Measurements from ENCODE around the gene EFCAB6.

DNA sequence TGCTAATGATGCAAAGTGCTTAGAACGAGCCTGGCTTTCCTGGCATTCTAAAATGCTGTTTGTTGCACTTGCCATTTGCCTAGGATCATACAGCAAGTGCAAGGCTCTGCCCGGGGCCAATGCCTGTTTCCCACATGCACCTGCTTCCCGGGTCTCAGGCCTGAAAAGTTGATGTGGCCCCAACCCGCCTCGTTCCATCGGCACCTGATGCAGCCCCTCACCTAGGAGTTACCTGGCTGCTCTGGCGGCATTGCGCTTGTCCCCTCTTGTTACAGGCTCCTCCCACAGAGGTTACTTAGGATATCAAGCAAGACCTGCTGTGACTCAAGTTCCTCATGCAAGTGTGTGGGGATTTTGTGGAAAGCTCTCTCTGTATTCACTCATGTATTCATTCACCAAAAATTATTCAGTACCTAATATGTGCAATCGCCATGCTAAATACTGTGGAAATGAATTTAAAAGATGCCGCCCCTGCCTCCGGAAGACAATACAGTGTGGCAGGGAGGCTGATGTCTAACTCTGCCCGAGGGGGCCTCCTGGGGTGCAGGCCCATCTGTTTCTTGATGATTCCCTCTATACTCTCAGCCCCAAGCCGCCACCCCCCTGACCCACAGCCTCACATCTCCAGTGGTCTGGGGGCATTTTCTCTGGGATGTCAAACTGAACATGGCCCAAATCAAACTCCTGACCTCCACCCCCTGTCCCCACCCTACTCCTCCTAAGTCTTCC, 184.5 kb downstream of the EFCAB6 start:
- TF ChIP-seq, protein P1, sequence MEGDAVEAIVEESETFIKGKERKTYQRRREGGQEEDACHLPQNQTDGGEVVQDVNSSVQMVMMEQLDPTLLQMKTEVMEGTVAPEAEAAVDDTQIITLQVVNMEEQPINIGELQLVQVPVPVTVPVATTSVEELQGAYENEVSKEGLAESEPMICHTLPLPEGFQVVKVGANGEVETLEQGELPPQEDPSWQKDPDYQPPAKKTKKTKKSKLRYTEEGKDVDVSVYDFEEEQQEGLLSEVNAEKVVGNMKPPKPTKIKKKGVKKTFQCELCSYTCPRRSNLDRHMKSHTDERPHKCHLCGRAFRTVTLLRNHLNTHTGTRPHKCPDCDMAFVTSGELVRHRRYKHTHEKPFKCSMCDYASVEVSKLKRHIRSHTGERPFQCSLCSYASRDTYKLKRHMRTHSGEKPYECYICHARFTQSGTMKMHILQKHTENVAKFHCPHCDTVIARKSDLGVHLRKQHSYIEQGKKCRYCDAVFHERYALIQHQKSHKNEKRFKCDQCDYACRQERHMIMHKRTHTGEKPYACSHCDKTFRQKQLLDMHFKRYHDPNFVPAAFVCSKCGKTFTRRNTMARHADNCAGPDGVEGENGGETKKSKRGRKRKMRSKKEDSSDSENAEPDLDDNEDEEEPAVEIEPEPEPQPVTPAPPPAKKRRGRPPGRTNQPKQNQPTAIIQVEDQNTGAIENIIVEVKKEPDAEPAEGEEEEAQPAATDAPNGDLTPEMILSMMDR (IDR thresholded peaks at IDR 0.05): no peak
- TF ChIP-seq POLR2A (IDR thresholded peaks at IDR 0.05) (no peak), POLR2AphosphoS5 (IDR thresholded peaks at IDR 0.05) (no peak)
